HEK293T (cell line): ENCODE measurements around the gene TJP3.

Experiments
- BHLHE40 ChIP-seq: fragments of 450-650 bp; IDR thresholded peaks from 2 replicates; pipeline ENCODE4 v1.6.1; 2016; ENCODE audit warnings: mild to moderate bottlenecking, moderate library complexity, borderline replicate concordance
- NFRKB ChIP-seq: fragments of 450-650 bp; IDR thresholded peaks from 2 replicates; pipeline ENCODE4 v1.6.1; 2016; ENCODE audit warnings: mild to moderate bottlenecking, moderate library complexity

DNA sequence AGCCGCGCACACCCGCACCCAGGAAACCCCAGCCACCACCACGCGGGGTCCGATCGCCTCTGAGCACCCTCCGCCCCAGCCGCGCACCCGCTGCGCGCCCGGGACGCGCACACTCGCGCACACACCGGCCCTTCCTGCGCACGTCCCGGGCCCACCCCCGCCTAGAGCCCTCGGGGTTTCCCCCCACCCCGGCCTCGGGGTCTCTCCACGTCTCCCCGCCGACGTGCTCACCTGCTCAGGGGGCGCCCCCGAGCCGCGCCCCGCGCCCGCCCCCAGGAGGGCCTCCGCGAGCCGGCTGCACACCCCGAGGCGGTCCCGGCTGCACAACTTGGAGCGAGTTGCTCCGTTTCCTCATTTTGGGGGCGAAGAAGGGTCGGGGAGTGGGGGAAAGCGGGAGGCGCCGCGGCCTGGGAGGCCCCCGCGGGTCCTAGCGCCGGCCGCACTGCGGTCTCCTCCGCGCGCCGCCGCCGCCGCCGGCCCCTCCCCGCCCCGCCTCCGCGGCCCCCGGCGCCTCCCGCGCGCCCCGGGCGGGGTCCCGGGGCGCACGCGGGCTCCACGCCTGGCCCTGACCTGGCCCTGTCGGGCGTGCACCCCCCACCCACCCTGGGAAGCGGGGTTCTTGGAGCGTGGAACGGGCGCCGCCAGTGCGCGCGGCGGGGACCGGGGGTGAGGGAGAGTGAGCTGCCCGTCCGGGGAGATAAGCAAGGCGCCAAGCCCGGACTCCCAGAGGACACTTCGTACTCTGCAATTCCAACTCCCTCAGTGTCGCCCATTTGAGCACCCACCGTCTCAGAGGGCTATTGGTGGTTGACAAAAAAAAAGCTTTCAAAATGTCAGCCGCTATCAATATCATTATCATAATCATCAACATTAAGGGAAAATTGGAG, 78.0 kb downstream of the TJP3 start, which contains the start of gene MATK:
- TF ChIP-seq BHLHE40 (no peak), NFRKB (no peak)
